Upper lobe of left lung (tissue), 6 donors: ENCODE data around the gene ARHGEF7. TPM values are rescaled to one million over a fixed set of nuclear protein-coding genes. Genes with fewer than 3 reads are reported as not detected.

ENCODE experiments used
- ATAC-seq, 2 donors: fragments of 200-7000 bp; cut with Tn5 transposase; one replicate each; pipeline ENCODE4 v1.9.1; 2022; ENCODE audit warnings: mild to moderate bottlenecking in 2 of 2, moderate library complexity in 2 of 2; ENCODE audit not compliant: low FRiP score in 2 of 2
- DNase-seq, 2 donors: peaks; one replicate each; pipeline ENCODE4 v3.0.0-alpha.2; 2019 to 2020
- H3K27ac ChIP-seq, 4 donors: fragments of 200-600 bp; sonication (generic); one replicate each; pipeline ENCODE4 v1.5.1; 2016 to 2019
- H3K27me3 ChIP-seq, 4 donors: fragments of 200-600 bp; sonication (generic); one replicate each; pipeline ENCODE4 v1.5.1; 2017 to 2019
- H3K36me3 ChIP-seq, 4 donors: fragments of 200-600 bp; sonication (generic); one replicate each; pipeline ENCODE4 v1.5.1; 2016 to 2019
- H3K4me1 ChIP-seq, 4 donors: fragments of 200-600 bp; sonication (generic); one replicate each; pipeline ENCODE4 v1.5.1; 2018 to 2019
- H3K4me3 ChIP-seq, 4 donors: fragments of 200-600 bp; sonication (generic); one replicate each; pipeline ENCODE4 v1.5.1; 2017 to 2019; ENCODE audit warnings: mild to moderate bottlenecking in 2 of 4, moderate library complexity in 1 of 4
- H3K9me3 ChIP-seq, 4 donors: fragments of 200-600 bp; sonication (generic); one replicate each; pipeline ENCODE4 v1.5.1; 2018 to 2019
- CTCF ChIP-seq, 6 experiments: fragments of 450-650 bp in 4 of 6; fragments of 200-600 bp in 2 of 6; sonication (generic) in 2 of 6; IDR thresholded peaks; one replicate each; pipeline ENCODE4 v1.5.1; 2016 to 2019; ENCODE audit warnings: antibody characterized with exemption in 6 of 6
- EP300 ChIP-seq, 4 donors: sonication (generic); formaldehyde crosslinking; IDR thresholded peaks; one replicate each; pipeline ENCODE4 v1.5.1; 2017; ENCODE audit warnings: antibody characterized with exemption in 4 of 4, control low read depth in 2 of 4
- POLR2A ChIP-seq, 4 donors: fragments of 450-650 bp; IDR thresholded peaks; one replicate each; pipeline ENCODE4 v1.5.1; 2016 to 2017; ENCODE audit warnings: antibody characterized with exemption in 4 of 4, mild to moderate bottlenecking in 2 of 4
- POLR2AphosphoS5 ChIP-seq, 2 donors: sonication (generic); formaldehyde crosslinking; IDR thresholded peaks; one replicate each; pipeline ENCODE4 v1.5.1; 2017; ENCODE audit warnings: antibody characterized with exemption in 2 of 2
- WGBS, 2 donors: methylation state at CpG; one replicate each; pipeline ENCODE4 v1.1.5; 2017 to 2018; 5-methylcytosine and 5-hydroxymethylcytosine counted together
- total RNA-seq, 6 donors: library from RNA; depleted of rRNA in 4 of 6; stranded (reverse); fragments of >200 nt in 4 of 6; gene quantifications; one replicate each; pipeline versions ENCODE4 v1.1.0 to v1.2.1, GENCODE V29; 2016 to 2021
- donor health status: DM: no; HTN: no; CAD: no; lungs with moderate emphysema.
- donor health status: DM: no; HTN: yes; CAD: no; lungs with severe emphysema.

Gene ARHGEF7
- total RNA-seq, 6 donors from 2014 or later, result 50.3 to 130 (median 67.4) TPM

- Histone ChIP-seq H3K27ac (no peak overlapping the region), H3K9me3 (peaks cover 0 to 3% (median 0%) of the 10 kb centered on the region in 4 donors), H3K4me3 (no peak overlapping the region), H3K27me3 (no peaks in the 10 kb centered on the region), H3K4me1 (no peaks in the 10 kb centered on the region), H3K36me3 (no peaks in the 10 kb centered on the region)
- DNase-seq (no peak), ATAC-seq (no peak)
- WGBS, 2 donors, result 92 to 93% methylated on average over 9 of the region's 9 CpGs
- TF ChIP-seq EP300 (IDR thresholded peaks at IDR 0.05) (no peak), POLR2A (IDR thresholded peaks at IDR 0.05) (no peak)
Measured at GRCh38 chr13:111336666-111337065, 221.6 kb downstream of the ARHGEF7 start.

- TF ChIP-seq POLR2A (IDR thresholded peaks at IDR 0.05), result no peak
- no peak for ATAC-seq
Measured at GRCh38 chr13:111337206-111337605, 222.1 kb downstream of the ARHGEF7 start.

GRCh38 chr13:111337741-111338140 is 222.6 kb downstream of the ARHGEF7 start:
- 82 to 93% methylated on average over 9 of the region's 9 CpGs for WGBS, 2 donors
- DNase-seq, result no peak
- peaks cover 0 to 3% (median 0%) of the 10 kb centered on the region in 4 donors for H3K9me3 ChIP-seq
- no peak overlapping the region for H3K4me3 ChIP-seq
- H3K27ac ChIP-seq, result no peak overlapping the region
- H3K27me3 ChIP-seq, result no peaks in the 10 kb centered on the region
- no peaks in the 10 kb centered on the region for H3K36me3 ChIP-seq
- H3K4me1 ChIP-seq, result no peaks in the 10 kb centered on the region
- ATAC-seq, result no peak
- TF ChIP-seq POLR2AphosphoS5 (IDR thresholded peaks at IDR 0.05) (no peak), POLR2A (IDR thresholded peaks at IDR 0.05) (no peak), EP300 (IDR thresholded peaks at IDR 0.05) (no peak)

More at GRCh38 chr13:111337206-111337605, 222.1 kb downstream of the ARHGEF7 start:
- H3K4me3 ChIP-seq, result no peak overlapping the region
- no peaks in the 10 kb centered on the region for H3K36me3 ChIP-seq
- WGBS, 2 donors, result 82 to 83% methylated on average over 3 to 4 of the region's 4 CpGs
- peaks cover 0 to 3% (median 0%) of the 10 kb centered on the region in 4 donors for H3K9me3 ChIP-seq
- no peaks in the 10 kb centered on the region for H3K4me1 ChIP-seq
- H3K27me3 ChIP-seq, result no peaks in the 10 kb centered on the region
- no peak overlapping the region for H3K27ac ChIP-seq
- DNase-seq, result no peak

- TF ChIP-seq CTCF (IDR thresholded peaks at IDR 0.05) (no peak), POLR2AphosphoS5 (IDR thresholded peaks at IDR 0.05) (no peak), POLR2A (IDR thresholded peaks at IDR 0.05) (no peak), EP300 (IDR thresholded peaks at IDR 0.05) (no peak)
- no peak overlapping the region for H3K4me3 ChIP-seq
- H3K27me3 ChIP-seq, result no peaks in the 10 kb centered on the region
- H3K36me3 ChIP-seq, result no peaks in the 10 kb centered on the region
- WGBS, 2 donors, result 86 to 87% methylated on average over 7 to 10 of the region's 11 CpGs
- no peak overlapping the region for H3K27ac ChIP-seq
- DNase-seq (peak in 1 of 2 donors; percentile 37), ATAC-seq (no peak)
- H3K9me3 ChIP-seq, result peaks cover 0 to 3% (median 0%) of the 10 kb centered on the region in 4 donors
- no peaks in the 10 kb centered on the region for H3K4me1 ChIP-seq
Measured at GRCh38 chr13:111338841-111339240, 223.7 kb downstream of the ARHGEF7 start.

- Histone ChIP-seq H3K36me3 (no peaks in the 10 kb centered on the region), H3K9me3 (no peaks in the 10 kb centered on the region), H3K4me1 (no peaks in the 10 kb centered on the region), H3K27ac (no peak overlapping the region), H3K27me3 (no peaks in the 10 kb centered on the region), H3K4me3 (no peak overlapping the region)
- ATAC-seq (peak in 1 of 2 donors; percentile 61), DNase-seq (peak in 1 of 2 donors; percentile 69)
- no peak for TF ChIP-seq CTCF (IDR thresholded peaks at IDR 0.05)
- TF ChIP-seq POLR2A (IDR thresholded peaks at IDR 0.05), result no peak
- no peak for TF ChIP-seq POLR2AphosphoS5 (IDR thresholded peaks at IDR 0.05)
- no peak for TF ChIP-seq EP300 (IDR thresholded peaks at IDR 0.05)
- WGBS, 2 donors, result 89 to 93% methylated on average over 17 to 23 of the region's 29 CpGs
Measured at GRCh38 chr13:111339366-111340143, 224.4 kb downstream of the ARHGEF7 start.

GRCh38 chr13:111341886-111342285 is 226.8 kb downstream of the ARHGEF7 start:
- Histone ChIP-seq H3K36me3 (no peaks in the 10 kb centered on the region), H3K27me3 (no peaks in the 10 kb centered on the region), H3K27ac (no peak overlapping the region), H3K4me1 (no peaks in the 10 kb centered on the region), H3K9me3 (no peaks in the 10 kb centered on the region), H3K4me3 (no peak overlapping the region)
- DNase-seq, result no peak
- WGBS, 2 donors, result 84 to 90% methylated on average over 3 to 5 of the region's 5 CpGs
- TF ChIP-seq POLR2AphosphoS5 (IDR thresholded peaks at IDR 0.05) (no peak), CTCF (IDR thresholded peaks at IDR 0.05) (no peak), EP300 (IDR thresholded peaks at IDR 0.05) (no peak), POLR2A (IDR thresholded peaks at IDR 0.05) (no peak)
- no peak for ATAC-seq
